DOHH2 (cell line): Measurements from ENCODE around the gene CARNS1.

Source experiments
- H3F3A ChIP-seq: fragments of 200-600 bp; sonication (generic), shearing (Covaris generic); 2 replicates; pipeline ENCODE4 v1.6.0; 2016; ENCODE audit warnings: antibody characterized with exemption, mild to moderate bottlenecking; ENCODE audit not compliant: control insufficient read depth, insufficient read depth
- H3K27ac ChIP-seq: fragments of 200-600 bp; sonication (generic); 2 replicates; pipeline ENCODE4 v1.5.1; 2014; ENCODE audit warnings: low read depth, mild to moderate bottlenecking, low read length, moderate library complexity
- H3K27me3 ChIP-seq: fragments of 200-600 bp; sonication (generic); 2 replicates; pipeline ENCODE4 v1.6.1; 2014; ENCODE audit warnings: mild to moderate bottlenecking, low read length, mixed read lengths; ENCODE audit not compliant: control insufficient read depth
- H3K36me3 ChIP-seq: fragments of 200-600 bp; sonication (generic); 2 replicates; pipeline ENCODE4 v1.6.1; 2014; ENCODE audit warnings: mild to moderate bottlenecking, low read length, moderate library complexity, mixed read lengths; ENCODE audit not compliant: control insufficient read depth
- H3K4me1 ChIP-seq: fragments of 200-600 bp; sonication (generic); 2 replicates; pipeline ENCODE4 v1.6.1; 2014; ENCODE audit warnings: mild to moderate bottlenecking, low read length, mixed read lengths; ENCODE audit not compliant: control insufficient read depth
- H3K4me2 ChIP-seq: fragments of 200-600 bp; sonication (generic); 2 replicates; pipeline ENCODE4 v1.6.0; 2014; ENCODE audit warnings: mild to moderate bottlenecking, low read length, moderate library complexity
- H3K4me3 ChIP-seq: fragments of 200-600 bp; sonication (generic); 2 replicates; pipeline ENCODE4 v1.5.1; 2014; ENCODE audit warnings: mild to moderate bottlenecking, low read length, mixed read lengths
- H3K79me2 ChIP-seq: fragments of 200-600 bp; sonication (generic); 2 replicates; pipeline ENCODE4 v1.6.1; 2014; ENCODE audit warnings: mild to moderate bottlenecking, low read length, mixed read lengths; ENCODE audit not compliant: control insufficient read depth
- H3K9me2 ChIP-seq: fragments of 200-600 bp; sonication (generic); replicated peaks from 2 replicates; pipeline ENCODE4 v1.6.1; 2014; ENCODE audit warnings: mild to moderate bottlenecking, low read length, mixed read lengths; ENCODE audit not compliant: control insufficient read depth
- H3K9me3 ChIP-seq: fragments of 200-600 bp; sonication (generic); 2 replicates; pipeline ENCODE4 v1.6.1; 2014; ENCODE audit warnings: antibody characterized with exemption, low read length, mixed read lengths; ENCODE audit not compliant: control insufficient read depth, insufficient read depth
- H4K20me1 ChIP-seq: fragments of 200-600 bp; sonication (generic); 2 replicates; pipeline ENCODE4 v1.6.0; 2014; ENCODE audit warnings: low read depth, mild to moderate bottlenecking, antibody characterized with exemption, low read length, moderate library complexity; ENCODE audit not compliant: control insufficient read depth, insufficient read depth
- CTCF ChIP-seq: fragments of 200-600 bp; sonication (generic); IDR thresholded peaks from one replicate; pipeline ENCODE4 v1.5.1; 2014; ENCODE audit warnings: antibody characterized with exemption, mild to moderate bottlenecking, low read depth, low read length; ENCODE audit not compliant: poor library complexity, severe bottlenecking
- EZH2phosphoT487 ChIP-seq: fragments of 200-600 bp; sonication (generic); IDR thresholded peaks from 2 replicates; pipeline ENCODE4 v1.6.1; 2017; ENCODE audit warnings: borderline replicate concordance, mild to moderate bottlenecking, antibody characterized with exemption, low read length, moderate library complexity, mixed read lengths

The CARNS1 gene

GRCh38 chr11:67384851-67385366 is 30.6 kb upstream of the CARNS1 start:
- Histone ChIP-seq H3K36me3 (no peaks in the 10 kb centered on the region), H3F3A (0 out of 2 replicates have a peak, but pooled peaks cover 4% of the 10 kb centered on the region), H3K4me3 (no peak overlapping the region), H3K4me1 (peaks cover 43% of the 10 kb centered on the region), H3K4me2 (no peak overlapping the region), H3K79me2 (peaks cover 2% of the 10 kb centered on the region), H3K27me3 (0 out of 2 replicates have a peak, but pooled peaks cover 3% of the 10 kb centered on the region), H3K9me3 (no peaks in the 10 kb centered on the region), H4K20me1 (no peaks in the 10 kb centered on the region), H3K9me2 (no peaks in the 10 kb centered on the region), H3K27ac (no peak overlapping the region)
- TF ChIP-seq EZH2phosphoT487 (no peak), CTCF (no peak)

DNA sequence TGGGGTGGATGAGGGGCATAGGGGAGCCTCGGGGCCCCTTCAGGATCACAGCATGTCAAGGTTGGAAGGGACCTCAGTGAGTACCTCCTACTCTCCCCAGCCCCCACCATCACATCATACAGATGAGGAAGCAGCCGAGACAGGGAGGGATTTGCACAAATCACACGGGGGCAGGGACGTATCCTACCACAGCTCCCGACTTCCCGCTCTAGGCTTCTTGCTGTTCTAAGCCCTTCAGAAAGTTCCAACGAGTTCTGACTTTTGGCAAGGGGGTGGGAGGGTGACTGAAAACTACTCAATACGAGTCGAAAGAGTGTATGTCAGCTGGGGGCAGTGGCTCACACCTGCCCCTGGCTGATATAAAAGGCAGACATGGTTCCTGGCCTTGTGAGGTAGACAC is 28.4 kb upstream of the CARNS1 start:
- H3K4me1 ChIP-seq, result peaks cover 32% of the 10 kb centered on the region
- TF ChIP-seq CTCF, result no peak
- TF ChIP-seq EZH2phosphoT487, result no peak
- H4K20me1 ChIP-seq, result no peaks in the 10 kb centered on the region
- no peak overlapping the region; the same call in 1 of the 2 replicates for H3K4me2 ChIP-seq
- H3K9me3 ChIP-seq, result no peaks in the 10 kb centered on the region
- H3K4me3 ChIP-seq, result no peak overlapping the region
- no peaks in the 10 kb centered on the region for H3K9me2 ChIP-seq
- no peak overlapping the region for H3K27ac ChIP-seq
- 0 out of 2 replicates have a peak, but pooled peaks cover 3% of the 10 kb centered on the region for H3K27me3 ChIP-seq
- H3K79me2 ChIP-seq, result peaks cover 17% of the 10 kb centered on the region
- H3F3A ChIP-seq, result no peaks in the 10 kb centered on the region
- H3K36me3 ChIP-seq, result peaks cover 2% of the 10 kb centered on the region; the same call in 1 of the 2 replicates

DNA sequence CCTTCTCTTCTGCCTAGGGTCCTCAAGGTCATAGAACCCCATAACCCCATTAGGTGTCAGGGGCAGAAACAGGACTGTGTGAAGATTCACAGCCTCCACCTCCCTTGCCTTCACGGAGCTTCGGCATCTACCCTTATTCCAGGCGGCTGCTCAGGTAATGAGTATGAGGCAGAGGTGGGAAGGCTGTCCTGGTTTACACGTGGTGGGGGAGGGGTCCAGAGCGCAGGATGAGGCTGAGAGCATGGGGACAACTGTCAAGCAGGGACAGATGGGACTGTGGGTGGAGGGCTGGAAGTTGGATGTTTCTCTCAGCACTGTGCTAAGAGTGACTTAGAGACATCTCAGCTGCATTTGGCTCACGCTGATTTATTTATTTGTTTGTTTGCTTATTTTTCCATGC is 28.0 kb upstream of the CARNS1 start:
- no peak overlapping the region for H3K4me2 ChIP-seq
- H3K4me3 ChIP-seq, result no peak overlapping the region
- H3K27me3 ChIP-seq, result 0 out of 2 replicates have a peak, but pooled peaks cover 3% of the 10 kb centered on the region
- peaks cover 29% of the 10 kb centered on the region for H3K4me1 ChIP-seq
- no peaks in the 10 kb centered on the region for H4K20me1 ChIP-seq
- H3K79me2 ChIP-seq, result peaks cover 22% of the 10 kb centered on the region
- TF ChIP-seq EZH2phosphoT487 (no peak), CTCF (no peak)
- no peaks in the 10 kb centered on the region for H3K9me3 ChIP-seq
- no peaks in the 10 kb centered on the region for H3F3A ChIP-seq
- H3K27ac ChIP-seq, result no peak overlapping the region
- no peaks in the 10 kb centered on the region for H3K9me2 ChIP-seq
- H3K36me3 ChIP-seq, result peaks cover 5% of the 10 kb centered on the region
